NCI-H1417 (cell line): Measurements from ENCODE around the gene UBR2.
"Not testable (repeated sequence)": the region's sequence is repeated elsewhere in the genome, so short reads cannot be mapped to it uniquely, and the experiment has no call there.

Experiments used
- DNase-seq, 3 experiments: peaks; one replicate each; lab custom pipeline; 2025; lab: John Stamatoyannopoulos, UW

Gene UBR2

GRCh38 chr6:42726485-42727086 is 162.8 kb downstream of the UBR2 start:
- DNase-seq = peak; percentile 70 to 89 (median 78)

GRCh38 chr6:42727087-42727611 is 163.3 kb downstream of the UBR2 start:
- peak in 2 of 3 experiments; percentile 53 to 65 for DNase-seq

GRCh38 chr6:42727627-42728026 is 163.8 kb downstream of the UBR2 start:
- DNase-seq = no peak

- DNase-seq = no peak
Observed at GRCh38 chr6:42729731-42730130, 165.9 kb downstream of the UBR2 start.

- not testable (repeated sequence) for DNase-seq
Observed at GRCh38 chr6:42733867-42734481, 170.1 kb downstream of the UBR2 start.

- peak in 1 of 3 experiments; percentile 4 for DNase-seq
Observed at GRCh38 chr6:42735976-42736375, 172.1 kb downstream of the UBR2 start.

GRCh38 chr6:42740725-42741124 is 176.9 kb downstream of the UBR2 start:
- DNase-seq = no peak

- peak in 2 of 3 experiments; percentile 85 to 93 for DNase-seq
Observed at GRCh38 chr6:42742116-42742894, 178.5 kb downstream of the UBR2 start.
